Lower leg skin (tissue), 4 donors: ENCODE results near the gene OR13A1. TPM values are rescaled to one million over a fixed set of nuclear protein-coding genes. Genes with fewer than 3 reads are reported as not detected.
"Not testable (repeated sequence)": the region's sequence is repeated elsewhere in the genome, so short reads cannot be mapped to it uniquely, and the experiment has no call there.

Experiments used
- DNase-seq, 2 donors: peaks; one replicate each; pipeline ENCODE4 v3.0.0-alpha.2; 2019; ENCODE audit warnings: low spot score in 2 of 2
- H3K4me3 ChIP-seq: fragments of 200-600 bp; sonication (generic); 2 replicates; pipeline ENCODE4 v1.5.1; 2017; ENCODE audit warnings: mild to moderate bottlenecking, low read depth; ENCODE audit not compliant: poor library complexity, severe bottlenecking
- POLR2A ChIP-seq, 2 donors: fragments of 450-650 bp; IDR thresholded peaks; one replicate each; pipeline ENCODE4 v1.6.1; 2016 to 2017; ENCODE audit warnings: antibody characterized with exemption in 2 of 2, mild to moderate bottlenecking in 1 of 2, moderate library complexity in 1 of 2
- WGBS, 2 donors: methylation state at CpG; one replicate each; pipeline ENCODE4 v1.1.5; 2018; 5-methylcytosine and 5-hydroxymethylcytosine counted together
- intact Hi-C: fragments of 100-400 bp; cut with DNase I; formaldehyde crosslinking; loops from one replicate; pipeline ENCODE4 v1.15.0; 2023; ENCODE audit warnings: low total_unique reads
- total RNA-seq, 4 donors: library from RNA; depleted of rRNA; stranded (reverse); fragments of >200 nt; gene quantifications; one replicate each; pipeline ENCODE4 v1.1.0, GENCODE V29; 2016
- TF ChIP-seq, protein P1 (sequence below), 3 donors: fragments of 450-650 bp; IDR thresholded peaks; one replicate each; pipeline ENCODE4 v1.5.1; 2016; ENCODE audit warnings: antibody characterized with exemption in 3 of 3, mild to moderate bottlenecking in 3 of 3, moderate library complexity in 2 of 3

Gene OR13A1, protein sequence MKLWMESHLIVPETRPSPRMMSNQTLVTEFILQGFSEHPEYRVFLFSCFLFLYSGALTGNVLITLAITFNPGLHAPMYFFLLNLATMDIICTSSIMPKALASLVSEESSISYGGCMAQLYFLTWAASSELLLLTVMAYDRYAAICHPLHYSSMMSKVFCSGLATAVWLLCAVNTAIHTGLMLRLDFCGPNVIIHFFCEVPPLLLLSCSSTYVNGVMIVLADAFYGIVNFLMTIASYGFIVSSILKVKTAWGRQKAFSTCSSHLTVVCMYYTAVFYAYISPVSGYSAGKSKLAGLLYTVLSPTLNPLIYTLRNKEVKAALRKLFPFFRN
- under 1 TPM in 1 of 4 donors, not detected in 3; 0.10 TPM for total RNA-seq

DNA sequence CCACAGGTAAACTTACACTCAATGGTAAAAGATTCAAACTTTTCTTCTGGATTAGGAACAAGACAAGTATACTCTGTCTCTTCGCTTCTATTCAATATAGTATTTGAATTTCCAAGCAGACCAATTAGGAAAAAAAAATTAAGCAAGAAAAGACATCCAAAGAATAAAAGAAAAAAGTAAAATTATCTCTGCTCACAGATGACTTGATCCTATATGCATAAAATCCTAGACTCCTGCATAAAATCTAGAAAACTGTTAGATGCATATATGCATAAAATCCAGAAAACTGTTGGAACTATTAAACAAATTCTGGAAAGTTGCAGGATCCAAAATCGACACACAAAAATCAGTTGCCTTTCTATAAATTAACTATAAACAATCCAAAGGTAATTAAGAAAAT lies at the start of gene OR13A1:
Gene OR13A1 (minus strand): TSS at position 101 of the 400 bp plus-strand sequence. CDS start 11,186 bp downstream, outside the sequence.
- no peak for DNase-seq
- intact Hi-C loops = no loop called here
- no peak within 1 kb of the TSS for H3K4me3 ChIP-seq
- TF ChIP-seq POLR2A (IDR thresholded peaks at IDR 0.05) = no peak
- TF ChIP-seq, protein P1, sequence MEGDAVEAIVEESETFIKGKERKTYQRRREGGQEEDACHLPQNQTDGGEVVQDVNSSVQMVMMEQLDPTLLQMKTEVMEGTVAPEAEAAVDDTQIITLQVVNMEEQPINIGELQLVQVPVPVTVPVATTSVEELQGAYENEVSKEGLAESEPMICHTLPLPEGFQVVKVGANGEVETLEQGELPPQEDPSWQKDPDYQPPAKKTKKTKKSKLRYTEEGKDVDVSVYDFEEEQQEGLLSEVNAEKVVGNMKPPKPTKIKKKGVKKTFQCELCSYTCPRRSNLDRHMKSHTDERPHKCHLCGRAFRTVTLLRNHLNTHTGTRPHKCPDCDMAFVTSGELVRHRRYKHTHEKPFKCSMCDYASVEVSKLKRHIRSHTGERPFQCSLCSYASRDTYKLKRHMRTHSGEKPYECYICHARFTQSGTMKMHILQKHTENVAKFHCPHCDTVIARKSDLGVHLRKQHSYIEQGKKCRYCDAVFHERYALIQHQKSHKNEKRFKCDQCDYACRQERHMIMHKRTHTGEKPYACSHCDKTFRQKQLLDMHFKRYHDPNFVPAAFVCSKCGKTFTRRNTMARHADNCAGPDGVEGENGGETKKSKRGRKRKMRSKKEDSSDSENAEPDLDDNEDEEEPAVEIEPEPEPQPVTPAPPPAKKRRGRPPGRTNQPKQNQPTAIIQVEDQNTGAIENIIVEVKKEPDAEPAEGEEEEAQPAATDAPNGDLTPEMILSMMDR (IDR thresholded peaks at IDR 0.05) = no peak
- 80 to 86% methylated on average over 2 of the region's 2 CpGs for WGBS, 2 donors

DNA sequence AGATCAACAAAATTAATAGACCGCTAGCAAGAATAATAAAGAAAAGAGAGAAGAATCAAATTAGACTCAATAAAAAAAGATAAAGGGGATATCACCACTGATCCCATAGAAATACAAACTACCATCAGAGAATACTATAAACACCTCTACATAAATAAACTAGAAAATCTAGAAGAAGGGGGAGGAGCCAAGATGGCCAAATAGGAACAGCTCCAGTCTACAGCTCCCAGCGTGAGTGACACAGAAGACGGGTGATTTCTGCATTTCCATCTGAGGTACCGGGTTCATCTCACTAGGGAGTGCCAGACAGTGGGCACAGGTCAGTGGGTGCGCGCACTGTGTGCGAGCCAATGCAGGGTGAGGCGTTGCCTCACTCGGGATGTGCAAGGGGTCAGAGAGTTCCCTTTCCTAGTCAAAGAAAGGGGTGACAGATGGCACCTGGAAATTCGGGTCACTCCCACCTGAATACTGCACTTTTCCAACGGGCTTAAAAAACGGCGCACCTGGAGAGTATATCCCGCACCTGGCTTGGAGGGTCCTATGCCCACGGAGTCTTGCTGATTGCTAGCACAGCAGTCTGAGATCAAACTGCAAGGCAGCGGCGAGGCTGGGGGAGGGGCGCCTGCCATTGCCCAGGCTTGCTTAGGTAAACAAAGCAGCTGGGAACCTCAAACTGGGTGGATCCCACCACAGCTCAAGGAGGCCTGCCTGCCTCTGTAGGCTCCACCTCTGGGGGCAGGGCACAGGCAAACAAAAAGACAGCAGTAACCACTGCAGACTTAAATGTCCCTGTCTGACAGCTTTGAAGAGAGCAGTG lies 46.8 kb upstream of the OR13A1 start:
- DNase-seq, intact Hi-C loops, H3K4me3 ChIP-seq: not testable (repeated sequence)
- WGBS, 2 donors = 59 to 61% methylated on average over 18 of the region's 18 CpGs

DNA sequence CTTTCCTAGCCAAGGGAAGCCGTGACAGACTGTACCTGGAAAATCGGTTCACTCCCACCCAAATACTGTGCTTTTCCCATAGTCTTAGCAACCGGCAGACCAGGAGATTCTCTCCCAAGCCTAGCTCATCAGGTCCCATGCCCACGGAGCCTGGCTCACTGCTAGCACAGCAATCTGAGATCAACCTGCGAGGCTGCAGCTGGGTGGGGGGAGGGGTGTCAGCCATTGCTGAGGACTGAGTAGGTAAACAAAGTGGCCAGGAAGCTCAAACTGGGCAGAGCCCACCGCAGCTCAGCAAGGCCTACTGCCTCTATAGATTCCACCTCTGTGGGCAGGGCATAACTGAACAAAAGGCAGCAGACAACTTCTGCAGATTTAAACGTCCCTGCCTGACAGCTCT lies 43.6 kb upstream of the OR13A1 start:
- intact Hi-C loops, DNase-seq, H3K4me3 ChIP-seq: not testable (repeated sequence)
- 71 to 76% methylated on average over 7 of the region's 7 CpGs for WGBS, 2 donors

DNA sequence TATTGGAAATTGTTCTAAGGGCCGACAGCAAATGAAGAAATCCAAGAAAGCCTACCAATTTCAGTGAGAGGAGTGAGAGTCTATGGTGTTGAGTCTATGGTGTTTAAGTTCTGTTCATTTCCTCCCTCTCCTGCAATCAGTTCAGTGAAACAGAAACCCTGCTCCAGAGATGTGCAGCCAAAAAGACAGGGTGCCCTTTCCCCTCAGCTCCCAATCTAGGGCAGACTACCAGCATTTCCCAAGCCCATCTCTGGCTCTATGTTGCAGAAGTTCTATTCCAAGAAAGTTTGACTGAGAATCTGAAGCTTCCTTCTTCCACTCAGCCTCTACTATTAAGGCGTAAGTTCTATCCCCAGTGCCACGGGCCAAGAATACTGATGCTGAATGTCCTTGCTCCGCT lies 40.1 kb upstream of the OR13A1 start:
- no peak for DNase-seq
- no peak overlapping the region for H3K4me3 ChIP-seq
- WGBS, 2 donors = 91 to 92% methylated on average over 4 of the region's 4 CpGs
- TF ChIP-seq POLR2A (IDR thresholded peaks at IDR 0.05) = no peak
- TF ChIP-seq, protein P1 (IDR thresholded peaks at IDR 0.05) = no peak
- intact Hi-C loops = no loop called here

DNA sequence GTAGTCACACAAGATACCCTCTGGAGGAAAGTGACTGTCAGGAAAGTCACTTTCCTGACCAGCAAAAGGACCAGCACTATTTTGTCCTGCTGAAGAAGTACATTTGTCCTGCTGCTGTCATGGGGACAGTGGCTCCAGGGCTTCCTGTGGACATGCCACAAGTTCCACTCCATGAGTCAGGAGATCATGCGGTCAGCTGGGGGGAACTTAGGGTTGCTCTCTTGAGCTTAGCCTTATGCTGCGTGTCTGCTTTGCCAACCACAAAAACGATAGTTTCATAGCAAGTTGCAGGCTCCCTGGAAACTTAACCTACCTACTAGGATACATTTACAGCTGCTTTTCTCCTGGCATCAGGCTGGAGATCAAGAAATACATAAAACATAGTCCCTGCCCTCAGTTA lies 38.9 kb upstream of the OR13A1 start:
- TF ChIP-seq, protein P1 (IDR thresholded peaks at IDR 0.05) = no peak
- TF ChIP-seq POLR2A (IDR thresholded peaks at IDR 0.05) = no peak
- WGBS, 2 donors = 61 to 82% methylated on average over 3 of the region's 3 CpGs
- DNase-seq = peak; percentile 62 to 89
- intact Hi-C loops = no loop called here
- no peak overlapping the region for H3K4me3 ChIP-seq

DNA sequence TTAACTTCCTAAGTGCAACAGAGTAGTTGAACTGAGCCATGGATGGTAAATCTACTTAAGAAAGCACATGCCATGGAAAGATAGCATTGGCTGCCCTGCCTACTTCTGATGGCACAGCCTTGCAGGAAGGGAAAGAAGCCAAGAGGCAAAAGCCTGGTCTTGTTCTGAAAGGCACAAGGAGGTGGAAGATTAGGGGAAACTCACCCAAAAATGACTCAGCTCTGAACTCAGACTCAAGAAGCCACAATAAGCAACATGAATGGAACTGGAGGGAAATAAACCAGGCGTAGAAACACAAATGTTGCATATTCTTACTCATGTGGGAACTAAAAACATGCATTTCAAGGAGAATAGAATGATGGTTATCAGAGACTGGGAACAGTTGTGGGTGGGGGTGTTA lies 37.8 kb upstream of the OR13A1 start:
- intact Hi-C loops = no loop called here
- no peak for TF ChIP-seq POLR2A (IDR thresholded peaks at IDR 0.05)
- TF ChIP-seq, protein P1 (IDR thresholded peaks at IDR 0.05) = no peak
- no peak overlapping the region for H3K4me3 ChIP-seq
- DNase-seq = no peak
- WGBS, 2 donors = 37 to 38% methylated on average over 1 of the region's 1 CpG

DNA sequence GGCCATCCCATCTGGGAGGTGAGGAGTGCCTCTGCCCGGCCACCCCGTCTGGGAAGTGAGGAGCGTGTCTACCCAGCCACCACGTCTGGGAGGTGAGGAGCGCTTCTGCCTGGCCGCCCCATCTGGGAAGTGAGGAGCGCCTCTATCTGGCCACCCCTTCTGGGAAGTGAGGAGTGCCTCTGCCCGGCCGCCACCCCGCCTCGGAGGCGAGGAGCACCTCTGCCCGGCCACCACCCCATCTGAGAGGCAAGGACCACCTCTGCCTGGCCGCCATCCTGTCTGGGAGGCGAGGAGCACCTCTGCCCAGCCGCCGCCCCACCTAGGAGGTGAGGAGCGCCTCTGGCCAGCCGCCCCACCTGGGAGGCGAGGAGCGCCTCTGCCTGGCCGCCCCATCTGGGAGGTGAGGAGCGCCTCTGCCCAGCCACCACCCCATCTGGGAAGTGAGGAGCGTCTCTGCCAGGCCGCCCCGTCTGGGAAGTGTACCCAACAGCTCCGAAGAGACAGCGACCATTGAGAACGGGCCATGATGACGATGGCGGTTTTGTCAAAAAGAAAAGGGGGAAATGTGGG lies 32.9 kb upstream of the OR13A1 start:
- DNase-seq, intact Hi-C loops, H3K4me3 ChIP-seq: not testable (repeated sequence)
- 87 to 94% methylated on average over 18 to 31 of the region's 31 CpGs for WGBS, 2 donors

DNA sequence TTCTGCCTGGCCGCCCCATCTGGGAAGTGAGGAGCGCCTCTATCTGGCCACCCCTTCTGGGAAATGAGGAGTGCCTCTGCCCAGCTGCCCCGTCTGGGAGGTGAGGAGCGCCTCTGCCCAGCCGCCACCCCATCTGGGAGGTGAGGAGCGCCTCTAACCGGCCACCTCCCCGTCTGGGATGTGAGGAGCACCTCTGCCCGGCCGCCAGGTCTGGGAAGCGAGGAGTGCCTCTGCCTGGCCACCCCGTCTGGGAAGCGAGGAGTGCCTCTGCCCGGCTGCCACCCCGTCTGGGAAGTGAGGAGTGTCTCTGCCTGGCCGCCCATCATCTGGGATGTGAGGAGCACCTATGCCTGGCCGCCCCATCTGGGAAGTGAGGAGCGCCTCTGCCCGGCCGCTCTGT lies 32.1 kb upstream of the OR13A1 start:
- 94 to 99% methylated on average over 15 to 16 of the region's 20 CpGs for WGBS, 2 donors
- H3K4me3 ChIP-seq, intact Hi-C loops, DNase-seq: not testable (repeated sequence)

DNA sequence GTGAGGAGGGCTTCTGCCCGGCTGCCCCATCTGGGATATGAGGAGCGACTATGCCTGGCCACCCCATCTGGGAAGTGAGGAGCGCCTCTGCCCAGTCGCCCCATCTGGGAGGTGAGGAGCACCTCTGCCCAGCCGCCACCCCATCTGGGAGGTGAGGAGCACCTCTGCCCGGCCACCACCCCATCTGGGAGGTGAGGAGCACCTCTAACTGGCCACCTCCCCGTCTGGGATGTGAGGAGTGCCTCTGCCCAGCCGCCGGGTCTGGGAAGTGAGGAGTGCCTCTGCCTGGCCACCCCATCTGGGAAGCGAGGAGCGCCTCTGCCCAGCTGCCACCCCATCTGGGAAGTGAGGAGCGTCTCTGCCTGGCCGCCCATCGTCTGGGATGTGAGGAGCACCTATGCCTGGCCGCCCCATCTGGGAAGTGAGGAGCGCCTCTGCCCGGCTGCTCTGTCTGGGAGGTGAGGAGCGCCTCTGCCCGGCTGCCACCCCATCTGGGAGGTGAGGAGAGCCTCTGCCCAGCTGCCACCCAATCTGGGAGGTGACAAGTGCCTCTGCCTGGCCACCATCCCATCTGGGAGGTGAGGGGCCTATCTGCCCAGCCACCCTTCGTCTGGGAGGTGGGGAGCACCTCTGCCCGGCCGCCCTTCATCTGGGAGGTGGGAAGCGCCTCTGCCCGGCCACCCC lies 31.4 kb upstream of the OR13A1 start:
- H3K4me3 ChIP-seq, DNase-seq, intact Hi-C loops: not testable (repeated sequence)
- WGBS, 2 donors = 94 to 96% methylated on average over 5 to 10 of the region's 24 CpGs

DNA sequence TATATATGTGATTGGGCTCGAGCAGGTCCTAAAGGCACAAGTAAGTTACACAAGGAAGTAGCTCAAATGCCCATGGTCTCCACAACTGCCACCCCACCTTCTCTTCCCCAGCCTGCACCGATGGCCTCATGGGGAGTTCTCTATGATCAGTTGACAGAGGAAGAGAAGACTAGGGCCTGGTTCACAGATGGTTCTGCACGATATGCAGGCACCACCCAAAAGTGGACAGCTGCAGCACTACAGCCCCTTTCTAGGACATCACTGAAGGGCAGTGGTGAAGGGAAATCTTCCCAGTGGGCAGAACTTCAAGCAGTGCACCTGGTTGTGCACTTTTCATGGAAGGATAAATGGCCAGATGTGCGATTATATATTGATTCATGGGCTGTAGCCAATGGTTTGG lies 25.0 kb upstream of the OR13A1 start:
- 78 to 85% methylated on average over 4 of the region's 4 CpGs for WGBS, 2 donors
- intact Hi-C loops, DNase-seq, H3K4me3 ChIP-seq: not testable (repeated sequence)
